Measurements from ENCODE around the gene AP3D1. TPM values are rescaled to one million over a fixed set of nuclear protein-coding genes. Genes with fewer than 3 reads are reported as not detected.
A peak's percentile ranks its signal among the peaks of the same experiment; 100 is the strongest.

AP3D1 gene
- total RNA-seq, 1 experiment from 2014 or later: 103 TPM

GRCh38 chr19:2059422-2060201, 91.8 kb downstream of the AP3D1 start:
- no peaks in the 10 kb centered on the region for H3K27me3 ChIP-seq (ENCODE audit: low read length)
- no peaks in the 10 kb centered on the region for H3K36me3 ChIP-seq (ENCODE audit: low read depth, low read length)
- ChIA-PET CTCF (no interaction called here), POLR2A (ENCODE audit: unreplicated experiment) (interaction anchor here (0.6 kb wide), 1 partner anchor 37 kb away, joined by 6 read pairs; the partner anchor contains the start of gene IZUMO4)
- H3K9ac ChIP-seq (ENCODE audit: low read length): peak overlapping the region; percentile 89
- DNase-seq: peak; percentile 81
- BruUV-seq (replicated peaks): TSS peak; percentile 64
- no peaks in the 10 kb centered on the region for H3K9me3 ChIP-seq (ENCODE audit: low read length)
- peak; percentile 65 for ATAC-seq
- no peaks in the 10 kb centered on the region for H3K9me2 ChIP-seq (replicated peaks; ENCODE audit: low read length)
- H3K4me3 ChIP-seq (ENCODE audit: low read length): peak overlapping the region; percentile 78; the same call in 1 of the 2 replicates
- H4K20me1 ChIP-seq (ENCODE audit: low read length): no peaks in the 10 kb centered on the region
- H3F3A ChIP-seq (ENCODE audit: low read length, unreplicated experiment): no peaks in the 10 kb centered on the region
- H3K4me2 ChIP-seq (ENCODE audit: low read length): peak overlapping the region; percentile 98
- peak overlapping the region; percentile 98 for H3K27ac ChIP-seq (ENCODE audit: low read length)
- intact Hi-C loops (cut with micrococcal nuclease): no loop called here
- TF ChIP-seq EZH2 (IDR thresholded peaks at IDR 0.05; ENCODE audit: low read length, unreplicated experiment) (no peak), CTCF (conservative IDR thresholded peaks at IDR 0.05; ENCODE audit: low read depth, low read length) (no peak), EZH2phosphoT487 (IDR thresholded peaks at IDR 0.05; ENCODE audit: borderline replicate concordance, low read length) (peak; percentile 76)
- no peak overlapping the region for H2AFZ ChIP-seq (ENCODE audit: low read length)
- no peaks in the 10 kb centered on the region for H3K79me2 ChIP-seq (ENCODE audit: low read length)
- peaks cover 41% of the 10 kb centered on the region for H3K4me1 ChIP-seq (ENCODE audit: insufficient read depth, low read length)

- H3K9me2 ChIP-seq (replicated peaks; ENCODE audit: low read length): no peaks in the 10 kb centered on the region
- no peak overlapping the region for H2AFZ ChIP-seq (ENCODE audit: low read length)
- ChIA-PET POLR2A (ENCODE audit: unreplicated experiment) (interaction anchor here (0.6 to 0.7 kb wide), 2 partner anchors 38 to 806 kb away, joined by 6 to 14 read pairs; partner anchors contain the start of gene IZUMO4), CTCF (no interaction called here)
- H3K4me2 ChIP-seq (ENCODE audit: low read length): peak overlapping the region; percentile 98
- peak overlapping the region; percentile 98 for H3K27ac ChIP-seq (ENCODE audit: low read length)
- no peak for TF ChIP-seq EZH2phosphoT487 (IDR thresholded peaks at IDR 0.05; ENCODE audit: borderline replicate concordance, low read length)
- TF ChIP-seq CTCF (conservative IDR thresholded peaks at IDR 0.05; ENCODE audit: low read depth, low read length): no peak
- TF ChIP-seq EZH2 (IDR thresholded peaks at IDR 0.05; ENCODE audit: low read length, unreplicated experiment): no peak
- no peaks in the 10 kb centered on the region for H3K36me3 ChIP-seq (ENCODE audit: low read depth, low read length)
- no peaks in the 10 kb centered on the region for H3K9me3 ChIP-seq (ENCODE audit: low read length)
- BruUV-seq (replicated peaks): no TSS peak
- H3K79me2 ChIP-seq (ENCODE audit: low read length): no peaks in the 10 kb centered on the region
- intact Hi-C loops (cut with micrococcal nuclease): no loop called here
- H3K9ac ChIP-seq (ENCODE audit: low read length): peak overlapping the region; percentile 89
- DNase-seq (no peak), ATAC-seq (no peak)
- peaks cover 41% of the 10 kb centered on the region for H3K4me1 ChIP-seq (ENCODE audit: insufficient read depth, low read length)
- no peaks in the 10 kb centered on the region for H3K27me3 ChIP-seq (ENCODE audit: low read length)
- peak overlapping the region; percentile 38; the same call in 1 of the 2 replicates for H3K4me3 ChIP-seq (ENCODE audit: low read length)
- no peaks in the 10 kb centered on the region for H3F3A ChIP-seq (ENCODE audit: low read length, unreplicated experiment)
- H4K20me1 ChIP-seq (ENCODE audit: low read length): no peaks in the 10 kb centered on the region
Observed at GRCh38 chr19:2058570-2059421, 92.6 kb downstream of the AP3D1 start.

Measured in PC-3 (cell line).